DMS53 treated with DMSO at 0.1 percent for 48 hours (cell line): Measurements from ENCODE around the gene TGFB1.
A peak's percentile ranks its signal among the peaks of the same experiment; 100 is the strongest.
"Not testable (repeated sequence)": the region's sequence is repeated elsewhere in the genome, so short reads cannot be mapped to it uniquely, and the experiment has no call there.

Source experiments
- DNase-seq: peaks from one replicate; lab custom pipeline; 2025; ENCODE audit not compliant: unreplicated experiment; lab: John Stamatoyannopoulos, UW

TGFB1 gene

DNA sequence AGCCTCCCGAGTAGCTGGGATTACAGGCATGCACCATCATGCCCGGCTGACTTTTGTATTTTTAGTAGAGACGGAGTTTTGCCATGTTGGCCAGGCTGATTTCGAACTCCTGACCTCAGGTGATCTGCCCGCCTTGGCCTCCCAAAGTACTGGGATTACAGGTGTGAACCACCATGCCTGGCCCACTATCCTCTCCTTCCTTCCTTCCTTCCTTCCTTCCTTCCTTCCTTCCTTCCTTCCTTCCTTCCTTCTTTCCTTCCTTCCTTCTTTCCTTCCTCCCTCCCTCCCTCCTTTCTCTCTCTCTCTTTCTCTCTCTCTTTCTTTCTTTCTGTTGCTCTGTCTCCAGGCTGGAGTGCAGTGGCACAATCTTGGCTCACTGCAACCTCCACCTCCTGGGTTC lies 17.4 kb upstream of the TGFB1 start:
- not testable (repeated sequence) for DNase-seq

DNA sequence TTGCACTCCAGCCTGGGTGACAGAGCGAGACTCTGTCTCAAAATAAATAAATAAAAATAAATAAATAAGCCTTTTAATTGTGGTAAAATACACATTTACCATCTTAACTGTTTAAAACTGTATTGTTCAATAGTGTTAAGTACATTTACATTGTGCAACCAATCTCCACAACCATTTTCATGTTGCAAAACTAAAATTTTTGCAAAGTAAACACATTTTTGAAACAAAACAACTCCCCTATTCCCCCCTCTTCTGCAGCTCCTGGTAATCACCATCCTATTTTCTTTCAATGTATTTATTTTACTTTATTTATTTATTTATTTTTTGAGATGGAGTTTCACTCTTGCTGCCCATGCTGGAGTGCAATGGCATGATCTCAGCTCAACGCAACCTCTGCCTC lies 16.0 kb upstream of the TGFB1 start:
- DNase-seq = no peak

DNA sequence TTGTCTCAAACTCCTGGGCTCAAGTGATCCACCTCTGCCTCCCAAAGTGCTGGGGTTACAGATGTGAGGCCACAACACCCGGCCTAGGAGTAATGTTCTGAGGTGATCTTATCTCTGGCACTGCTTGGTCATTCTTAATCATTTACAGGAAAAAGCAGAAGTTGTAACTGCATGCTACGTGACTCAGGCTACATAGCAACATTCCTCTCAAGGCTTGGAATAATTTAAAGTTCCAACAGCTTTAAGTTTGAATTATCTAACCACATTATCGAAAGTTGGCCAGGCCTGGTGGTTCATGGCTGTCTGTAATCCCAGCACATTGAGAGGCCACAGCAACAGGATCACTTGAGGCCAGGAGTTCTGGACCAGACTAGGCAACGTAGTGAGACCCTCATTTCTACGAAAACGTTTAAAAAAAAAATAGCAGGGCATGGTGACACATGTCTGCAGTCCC lies 14.2 kb upstream of the TGFB1 start:
- no peak for DNase-seq

DNA sequence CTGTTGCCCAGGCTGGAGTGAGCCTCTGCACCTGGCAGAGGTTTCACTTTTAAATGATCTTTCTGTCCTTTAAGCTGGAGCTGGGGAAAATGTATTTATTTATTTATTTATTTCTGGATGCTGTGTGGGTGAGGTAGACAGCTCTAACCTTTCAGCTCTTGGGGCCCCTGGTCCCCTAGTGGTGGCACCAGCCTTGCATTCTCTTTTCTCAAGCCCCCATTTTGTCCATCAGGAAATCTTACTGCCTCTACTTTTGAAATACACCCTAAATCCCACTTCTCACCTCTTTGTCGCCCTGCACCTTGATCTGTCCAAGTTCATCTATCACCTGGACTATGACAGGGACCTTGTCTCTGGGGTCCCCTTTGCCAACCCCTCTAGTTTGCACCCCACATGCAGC lies 12.4 kb upstream of the TGFB1 start:
- DNase-seq = no peak

DNA sequence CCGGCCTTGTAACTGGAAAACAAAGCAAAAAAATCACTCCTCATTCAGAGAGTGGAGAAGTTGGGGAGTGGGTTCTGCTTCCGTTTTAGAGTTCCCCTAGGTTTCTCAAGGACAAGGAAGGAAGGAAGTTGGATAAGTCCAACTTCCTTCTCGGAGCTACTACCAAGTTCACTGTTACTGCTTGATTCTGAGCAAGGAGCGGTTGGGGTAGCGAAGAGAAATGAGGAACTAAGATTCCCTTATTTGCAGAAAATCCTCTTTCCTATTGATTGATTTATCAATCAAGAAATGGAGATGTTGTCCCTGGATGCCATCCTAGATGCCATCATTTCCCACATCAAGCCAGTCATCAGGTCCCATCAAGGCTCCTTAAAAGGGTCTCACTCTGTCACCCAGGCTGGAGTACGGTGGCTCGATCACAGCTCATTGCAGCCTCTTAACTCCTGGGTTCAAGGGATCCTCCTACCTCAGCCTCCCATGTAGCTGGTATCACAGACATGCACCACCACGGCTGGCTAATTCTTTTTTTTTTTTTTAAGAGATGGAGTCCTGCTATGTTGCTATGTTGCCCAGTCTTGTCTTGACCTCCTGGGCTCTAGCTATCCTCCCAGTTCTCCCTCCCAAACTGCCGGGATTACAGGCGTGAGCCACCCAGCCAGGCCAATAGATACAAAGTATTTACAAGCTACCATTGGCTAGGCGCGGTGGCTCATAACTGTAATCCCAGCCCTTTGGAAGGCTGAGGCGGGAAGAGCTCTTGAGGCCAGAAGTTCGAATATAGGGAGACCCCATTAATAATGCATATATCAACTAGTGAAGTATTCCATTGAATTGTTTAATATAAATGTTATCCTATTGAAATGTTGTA lies 11.0 kb upstream of the TGFB1 start:
- DNase-seq = no peak

DNA sequence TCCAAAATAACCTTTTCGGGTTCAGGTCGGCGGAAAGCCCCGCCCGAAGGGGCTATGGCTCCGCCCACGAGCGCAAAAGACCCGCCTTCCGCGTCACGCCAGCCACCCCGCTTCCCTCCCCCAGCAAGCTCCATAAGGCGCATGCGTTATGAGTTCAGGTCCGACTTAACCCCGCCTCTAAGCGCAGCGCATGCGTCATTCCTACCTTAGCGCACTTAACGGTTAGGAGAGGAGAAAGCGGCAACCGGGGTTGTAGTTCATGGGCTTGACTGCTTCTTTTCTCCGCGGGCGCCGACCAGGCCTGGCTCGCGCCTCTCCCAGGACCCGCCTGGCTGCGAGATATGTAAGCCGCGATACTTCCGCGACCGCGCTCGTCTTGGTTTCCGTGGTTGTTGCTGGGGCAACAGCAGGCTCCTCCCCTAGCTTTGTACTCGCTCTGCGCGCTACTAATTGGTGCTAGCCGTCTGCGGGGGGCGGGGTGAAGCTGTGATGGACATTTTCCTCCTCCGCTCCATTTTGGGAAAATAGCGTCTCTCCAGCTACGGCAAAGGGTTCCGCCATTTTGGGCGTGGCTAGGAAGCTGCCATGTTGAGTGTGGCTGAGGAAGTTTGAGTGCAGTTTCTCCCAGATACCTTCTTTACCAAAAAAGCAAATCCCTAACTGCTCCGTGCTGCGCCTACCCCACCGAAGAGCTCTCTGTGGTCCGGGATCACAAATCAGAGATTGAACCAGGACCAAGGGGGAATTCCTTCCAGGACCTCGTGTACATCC lies 10.2 kb upstream of the TGFB1 start, which contains the start of gene B9D2:
Gene B9D2, minus strand, starts transcription at position 397 of the 771 bp plus-strand sequence. CDS start 630 bp downstream, outside the sequence.
- peak; percentile 99 for DNase-seq

DNA sequence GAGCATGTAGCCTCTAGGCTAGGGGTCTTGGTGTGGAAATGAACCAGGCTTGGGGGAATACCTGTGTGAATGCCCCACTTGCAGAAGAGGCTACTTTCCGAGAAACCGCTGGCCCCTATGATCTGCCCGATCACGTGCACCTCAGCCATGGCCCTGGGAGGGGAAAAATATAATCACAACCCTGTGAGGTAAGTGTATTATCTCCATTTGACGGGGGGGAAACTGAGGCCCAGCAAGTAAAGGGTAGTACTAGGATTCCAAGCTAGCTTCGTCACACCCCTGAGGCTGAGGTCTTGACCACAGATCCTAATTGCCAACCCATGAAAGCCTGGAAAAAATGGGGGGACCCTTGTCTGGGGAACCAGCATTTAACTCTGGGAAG lies 9.6 kb upstream of the TGFB1 start:
- DNase-seq = no peak

DNA sequence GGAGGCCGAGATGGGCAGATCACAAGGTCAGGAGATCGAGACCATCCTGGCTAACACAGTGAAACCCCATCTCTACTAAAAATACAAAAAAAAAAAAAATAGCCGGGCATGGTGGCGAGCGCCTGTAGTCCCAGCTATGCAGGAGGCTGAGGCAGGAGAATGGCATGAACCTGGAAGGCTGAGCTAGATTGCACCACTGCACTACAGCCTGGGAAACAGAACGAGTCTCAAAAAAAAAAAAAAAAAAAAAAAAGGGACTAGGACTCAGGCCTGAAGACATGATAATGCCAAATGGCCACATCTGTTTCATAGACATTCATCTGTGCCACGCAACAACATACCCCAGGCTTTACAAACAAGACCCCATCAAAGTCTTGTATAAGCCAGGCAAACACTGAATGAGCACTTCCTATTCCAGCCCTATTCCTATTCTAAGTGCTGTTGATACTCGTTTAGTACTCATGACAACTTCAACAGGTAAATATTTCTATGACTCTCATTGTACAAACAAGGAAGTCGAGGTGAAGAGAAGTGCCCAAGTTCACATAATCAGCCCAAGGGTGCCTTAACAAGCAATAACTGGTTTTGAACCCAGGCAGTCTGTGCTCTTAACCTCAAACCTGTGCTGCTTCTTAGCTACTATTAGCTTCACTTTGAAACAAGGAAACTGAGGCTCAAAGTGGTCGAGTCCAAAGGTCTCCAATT lies 8.6 kb upstream of the TGFB1 start:
- peak; percentile 90 for DNase-seq

DNA sequence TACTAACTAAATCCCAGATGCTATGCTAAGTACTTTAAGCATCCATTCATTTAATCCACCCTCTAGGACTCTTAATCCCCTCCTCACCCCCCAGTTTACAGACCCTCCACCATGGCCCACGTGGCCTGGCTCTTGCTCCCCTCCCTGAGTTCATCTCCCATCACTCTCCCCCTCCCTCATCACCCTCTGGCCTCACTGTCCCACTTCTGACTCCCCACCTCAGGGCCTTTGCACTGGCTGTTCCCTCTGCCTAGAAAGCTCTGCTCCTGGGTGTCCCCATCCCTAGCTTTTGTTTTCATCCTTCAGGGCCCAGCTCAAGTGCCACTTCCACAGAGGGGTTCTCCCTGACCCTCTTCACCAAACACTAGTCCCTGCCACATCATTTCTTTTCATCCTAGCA lies 6.0 kb upstream of the TGFB1 start:
- DNase-seq = no peak

DNA sequence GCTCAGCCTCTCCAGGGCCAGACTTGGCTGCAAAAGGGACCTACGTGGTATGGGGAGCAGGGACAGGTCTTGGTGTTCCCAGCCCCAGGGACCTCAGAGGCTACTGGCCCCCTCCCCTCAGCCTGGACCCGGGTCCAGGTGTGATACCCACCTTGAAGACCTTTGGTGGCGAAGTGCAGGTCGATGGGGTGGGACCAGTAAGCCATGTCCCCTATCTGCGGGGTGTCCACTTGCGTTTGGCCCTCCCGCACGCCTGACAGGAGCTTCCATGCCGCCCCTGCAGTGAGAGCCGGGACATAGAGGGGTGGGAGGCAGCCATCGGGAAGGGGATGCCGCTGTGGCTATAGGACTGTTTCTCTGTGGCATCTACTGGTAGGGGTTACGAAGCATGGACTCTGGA lies 4.0 kb upstream of the TGFB1 start:
- no peak for DNase-seq

DNA sequence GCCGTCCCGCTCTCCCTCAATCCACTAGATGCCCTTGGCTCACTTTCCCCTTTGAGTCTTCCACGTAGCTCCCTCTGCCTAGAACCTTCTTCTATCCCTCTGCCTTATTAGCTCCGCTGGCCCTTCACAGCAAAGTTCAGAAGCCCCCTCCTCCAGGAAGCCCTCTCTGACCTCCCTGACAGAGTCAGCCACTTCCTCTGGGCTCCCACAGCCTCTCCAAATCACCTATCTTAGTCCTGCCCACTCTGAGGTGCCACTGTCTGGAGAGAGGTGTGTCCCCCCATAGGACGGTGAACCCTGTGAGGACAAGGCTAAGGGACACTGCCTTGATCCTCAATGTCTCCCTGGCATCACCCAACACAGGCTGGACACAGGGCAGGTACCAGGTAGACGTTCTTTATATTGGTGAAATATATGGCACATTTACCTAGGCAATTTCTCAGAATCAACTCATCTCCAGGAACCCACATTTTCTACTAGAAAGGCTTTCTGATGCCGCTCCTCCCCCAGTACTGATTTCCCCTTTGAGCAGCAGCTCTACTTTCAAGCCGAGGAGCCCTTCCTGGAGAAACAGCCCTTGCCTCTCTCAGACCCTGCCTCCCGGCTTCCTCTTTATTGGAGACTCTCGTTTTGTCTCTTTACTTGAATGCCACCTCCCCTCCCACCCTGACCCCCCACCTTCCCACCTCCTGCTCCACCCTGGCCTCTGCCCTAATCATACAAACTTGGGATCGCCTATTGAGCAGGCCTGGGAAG lies 3.4 kb upstream of the TGFB1 start:
- DNase-seq = no peak

DNA sequence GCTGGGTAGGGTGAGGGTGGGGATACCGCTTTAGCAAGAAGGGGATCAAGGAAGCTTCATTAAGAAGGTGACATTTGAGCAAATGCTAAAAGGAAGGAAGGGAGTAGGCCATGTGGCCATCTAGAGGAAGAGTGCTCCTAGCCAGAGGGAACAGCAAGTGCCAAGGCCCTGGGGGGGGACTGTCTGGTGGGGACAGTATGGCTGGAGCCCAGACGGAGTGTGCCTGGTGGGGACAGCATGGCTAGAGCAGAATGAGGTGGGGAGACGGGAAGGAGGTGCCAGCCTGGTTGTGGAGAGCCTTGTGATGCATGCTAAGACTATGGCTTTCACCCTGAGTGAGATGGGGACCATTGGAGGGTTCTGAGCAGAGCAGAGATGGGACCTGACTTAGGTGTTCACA lies 2.1 kb upstream of the TGFB1 start:
- DNase-seq = no peak

DNA sequence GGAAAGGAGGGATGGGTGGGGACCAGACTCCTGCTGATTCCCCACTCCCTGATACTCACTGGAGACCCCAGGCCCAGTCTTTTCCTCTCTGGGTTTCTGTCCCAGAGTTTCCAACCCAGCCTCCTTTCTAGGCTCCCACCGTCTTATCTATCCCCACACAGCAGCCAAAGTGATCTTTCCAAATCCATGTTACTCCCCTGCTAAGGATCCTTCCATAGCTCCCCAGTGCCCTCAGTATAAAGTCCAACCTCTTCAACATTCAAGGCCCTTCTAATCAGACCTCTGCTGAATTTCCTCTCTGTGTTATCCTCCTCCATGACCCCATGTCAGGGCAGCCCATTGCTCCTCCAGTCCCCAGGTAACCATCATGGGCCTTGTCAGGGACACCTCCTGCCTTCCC lies 1.3 kb upstream of the TGFB1 start:
- DNase-seq = no peak

DNA sequence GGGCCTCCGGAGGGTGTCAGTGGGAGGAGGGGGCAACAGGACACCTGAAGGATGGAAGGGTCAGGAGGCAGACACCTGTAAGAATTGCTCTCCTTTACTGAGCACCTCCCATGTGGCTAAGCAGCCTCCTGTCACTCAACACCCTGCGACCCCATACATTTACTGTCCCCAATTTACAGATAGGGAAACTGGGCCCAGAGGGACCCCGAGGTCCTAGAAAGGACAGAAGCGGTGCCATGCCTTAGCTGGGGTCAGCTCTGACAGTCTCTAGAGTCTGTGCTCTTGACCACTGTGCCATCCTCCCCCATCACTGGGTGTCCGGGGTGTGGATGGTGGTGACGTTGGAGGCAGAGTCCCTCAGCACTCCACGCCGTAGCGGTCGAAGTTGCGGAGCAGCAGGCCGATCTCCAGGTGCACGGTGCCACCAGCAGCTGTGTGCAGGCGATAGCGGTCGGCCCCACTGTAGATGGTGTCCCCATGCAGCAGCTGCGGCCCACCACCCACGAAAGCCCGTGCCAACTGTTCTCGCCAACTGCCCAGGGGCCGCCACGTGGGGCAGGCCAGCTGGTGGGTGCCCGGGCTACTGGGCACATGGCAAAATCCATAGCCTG lies 726 bp upstream of the TGFB1 start:
- no peak for DNase-seq

DNA sequence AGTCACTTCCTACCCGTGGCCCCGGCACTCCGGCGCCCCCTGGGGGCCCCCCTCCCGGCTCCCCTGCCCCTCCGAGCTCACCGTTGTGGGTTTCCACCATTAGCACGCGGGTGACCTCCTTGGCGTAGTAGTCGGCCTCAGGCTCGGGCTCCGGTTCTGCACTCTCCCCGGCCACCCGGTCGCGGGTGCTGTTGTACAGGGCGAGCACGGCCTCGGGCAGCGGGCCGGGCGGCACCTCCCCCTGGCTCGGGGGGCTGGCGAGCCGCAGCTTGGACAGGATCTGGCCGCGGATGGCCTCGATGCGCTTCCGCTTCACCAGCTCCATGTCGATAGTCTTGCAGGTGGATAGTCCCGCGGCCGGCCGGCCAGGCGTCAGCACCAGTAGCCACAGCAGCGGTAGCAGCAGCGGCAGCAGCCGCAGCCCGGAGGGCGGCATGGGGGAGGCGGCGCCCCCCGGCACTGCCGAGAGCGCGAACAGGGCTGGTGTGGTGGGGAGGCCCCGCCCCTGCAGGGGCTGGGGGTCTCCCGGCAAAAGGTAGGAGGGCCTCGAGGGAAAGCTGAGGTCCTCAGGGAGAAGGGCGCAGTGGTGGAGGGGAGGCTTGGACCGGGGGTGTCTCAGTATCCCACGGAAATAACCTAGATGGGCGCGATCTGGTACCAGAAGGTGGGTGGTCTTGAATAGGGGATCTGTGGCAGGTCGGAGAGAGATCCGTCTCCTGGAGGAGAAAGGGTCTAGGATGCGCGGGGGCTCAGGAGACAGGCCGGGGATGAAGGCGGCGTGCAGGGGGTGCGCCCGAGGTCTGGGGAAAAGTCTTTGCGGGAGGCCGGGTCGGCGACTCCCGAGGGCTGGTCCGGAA lies 885 bp downstream of the TGFB1 start:
- peak; percentile 56 for DNase-seq

DNA sequence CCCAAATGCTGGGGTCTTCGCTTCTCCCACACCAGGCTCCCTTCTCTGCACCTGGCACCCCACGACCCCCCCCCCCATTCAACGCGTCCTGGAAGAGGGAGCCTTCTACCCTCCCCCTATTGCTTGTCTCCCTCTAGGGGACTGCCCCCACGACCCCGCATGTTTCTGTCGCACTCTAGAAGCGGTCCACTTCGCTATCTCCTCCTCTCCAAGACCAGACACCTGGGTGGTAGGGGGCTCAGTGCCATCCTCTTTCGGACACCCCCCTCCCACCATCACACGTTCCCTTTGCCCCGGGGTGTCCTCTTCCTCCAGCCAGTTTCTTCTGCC lies 1.5 kb downstream of the TGFB1 start:
- DNase-seq = no peak

DNA sequence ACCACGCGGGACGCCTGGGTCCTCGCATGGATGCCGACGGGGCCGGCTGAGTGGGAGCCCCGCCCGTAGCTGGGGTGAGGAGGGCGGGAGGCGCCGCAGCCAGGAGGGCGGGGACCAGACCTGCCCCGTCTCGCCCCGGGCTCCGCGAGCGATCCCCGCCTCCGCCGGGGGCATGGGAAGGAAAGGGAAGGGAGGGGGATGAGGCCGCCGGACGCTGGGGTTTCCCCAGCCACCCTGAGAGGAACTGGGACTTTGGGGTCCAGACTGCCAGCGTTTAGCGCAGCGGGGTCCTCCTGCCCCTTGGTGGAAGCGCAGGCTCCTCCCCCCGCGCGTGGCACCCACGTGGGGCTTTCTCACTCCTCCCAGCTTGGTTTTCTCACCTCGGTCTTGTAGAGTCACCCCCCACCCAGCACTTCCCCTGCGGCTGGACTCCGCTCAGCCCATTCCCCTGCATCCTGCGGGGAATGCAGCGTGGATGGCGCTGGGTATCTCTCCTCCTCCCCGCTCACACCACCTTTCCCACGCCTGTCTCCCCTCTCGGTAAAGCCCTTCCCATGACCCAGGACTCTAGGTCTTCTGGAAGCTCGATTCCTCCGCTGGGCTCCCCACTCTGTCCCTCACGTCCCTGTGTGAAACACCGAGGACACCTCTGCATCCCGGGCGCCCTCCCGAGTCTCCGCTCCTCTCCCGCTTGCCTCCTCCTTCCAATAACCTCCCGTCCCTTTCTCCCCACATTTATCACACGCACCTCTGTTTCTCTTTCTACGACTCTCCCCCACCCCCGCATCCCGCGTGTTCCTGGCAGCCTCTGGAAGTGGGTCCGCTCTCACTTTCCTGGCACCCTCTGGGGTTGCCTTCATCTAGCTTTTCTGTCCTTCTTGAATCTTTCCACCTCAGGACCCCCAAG lies 2.1 kb downstream of the TGFB1 start:
- peak; percentile 8 for DNase-seq

DNA sequence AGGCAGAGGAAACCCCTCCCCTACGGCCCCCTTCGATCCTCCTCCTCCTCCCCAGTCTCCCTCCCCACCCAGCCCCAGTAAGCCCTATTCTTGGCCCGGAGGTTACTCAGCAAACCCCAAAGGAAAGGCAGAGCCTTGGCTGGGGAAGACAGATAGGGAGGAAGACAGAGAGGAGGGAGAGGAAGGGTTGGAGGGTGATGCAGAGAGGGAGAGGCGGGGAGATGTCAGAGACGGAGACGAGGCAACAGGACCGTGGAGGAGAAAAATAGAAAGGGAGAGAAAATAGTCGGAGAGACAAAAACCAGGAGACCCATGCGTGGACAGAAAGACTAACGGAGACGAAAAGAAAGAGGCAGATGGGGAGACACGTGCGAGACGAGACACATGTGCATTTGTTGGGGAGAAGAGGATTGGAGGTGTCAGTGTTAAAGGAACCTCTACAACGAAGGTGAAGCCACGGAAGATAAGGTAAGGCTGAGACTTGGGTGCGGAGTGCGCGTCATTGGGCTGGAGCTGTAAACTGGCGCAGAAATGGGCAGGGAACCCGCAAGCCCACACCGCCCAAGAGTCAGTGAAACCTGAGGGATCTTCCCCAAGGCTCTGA lies 2.9 kb downstream of the TGFB1 start:
- no peak for DNase-seq
